Transverse colon (tissue), 4 donors: ENCODE data around the gene OR1I1. TPM values are rescaled to one million over a fixed set of nuclear protein-coding genes. Genes with fewer than 3 reads are reported as not detected.
"Not testable (repeated sequence)": the region's sequence is repeated elsewhere in the genome, so short reads cannot be mapped to it uniquely, and the experiment has no call there.

Experiments used
- DNase-seq: peaks from one replicate; pipeline ENCODE4 v3.0.0-alpha.2; 2019
- H3K27ac ChIP-seq, 4 donors: fragments of 200-600 bp; sonication (generic); 2 replicates each; pipeline ENCODE4 v1.5.1; 2016 to 2018; ENCODE audit warnings: inconsistent platforms in 4 of 4
- H3K27me3 ChIP-seq: fragments of 200-600 bp; sonication (generic); 2 replicates; pipeline ENCODE4 v1.5.1; 2017; ENCODE audit warnings: inconsistent platforms
- H3K36me3 ChIP-seq, 4 donors: fragments of 200-600 bp; sonication (generic); 2 replicates each; pipeline ENCODE4 v1.5.1; 2017 to 2019; ENCODE audit warnings: inconsistent platforms in 4 of 4
- H3K4me1 ChIP-seq, 4 donors: fragments of 200-600 bp; sonication (generic); 2 replicates each; pipeline ENCODE4 v1.5.1; 2017 to 2020; ENCODE audit warnings: inconsistent platforms in 4 of 4
- H3K4me3 ChIP-seq, 4 donors: fragments of 200-600 bp; sonication (generic); 1 replicate in 1 of 4; 2 replicates in 3 of 4; pipeline versions ENCODE4 v1.5.1 to v1.6.1; 2017 to 2019; ENCODE audit warnings: inconsistent platforms in 4 of 4
- H3K9me3 ChIP-seq, 2 donors: fragments of 200-600 bp; sonication (generic); 2 replicates each; pipeline ENCODE4 v1.5.1; 2017 to 2019; ENCODE audit warnings: inconsistent platforms in 2 of 2
- CTCF ChIP-seq, 5 experiments: fragments of 200-600 bp in 3 of 5; fragments of 450-650 bp in 2 of 5; sonication (generic) in 3 of 5; IDR thresholded peaks; 1 replicate in 2 of 5; 2 replicates in 3 of 5; pipeline ENCODE4 v1.5.1; 2016 to 2017; ENCODE audit warnings: antibody characterized with exemption in 5 of 5, inconsistent platforms in 3 of 5, mild to moderate bottlenecking in 2 of 5, moderate library complexity in 1 of 5
- EP300 ChIP-seq: sonication (generic); formaldehyde crosslinking; IDR thresholded peaks from one replicate; pipeline ENCODE4 v1.6.1; 2017; ENCODE audit warnings: antibody characterized with exemption, low read depth
- POLR2A ChIP-seq: fragments of 450-650 bp; IDR thresholded peaks from one replicate; pipeline ENCODE4 v1.6.1; 2016; ENCODE audit warnings: antibody characterized with exemption, mild to moderate bottlenecking, moderate library complexity
- POLR2AphosphoS5 ChIP-seq, 3 donors: sonication (generic); formaldehyde crosslinking; IDR thresholded peaks; one replicate each; pipeline ENCODE4 v1.6.1; 2016; ENCODE audit warnings: antibody characterized with exemption in 3 of 3
- WGBS, 2 donors: methylation state at CpG; one replicate each; pipeline ENCODE4 v1.1.5; 2018; ENCODE audit warnings: low coverage in 1 of 2; 5-methylcytosine and 5-hydroxymethylcytosine counted together
- in situ Hi-C, 4 donors: fragments of 200-750 bp; cut with MboI; loops; one replicate each; pipeline versions ENCODE4 v1.15.0 to v1.15.1; 2017; ENCODE audit warnings: low sequenced_read_pairs in 3 of 4, low pct_ligation_motif_present in 1 of 4, low pct_unique_long_range_greater_than_20kb in 1 of 4
- intact Hi-C: fragments of 100-400 bp; cut with DNase I; formaldehyde crosslinking; loops from one replicate; pipeline ENCODE4 v1.15.1; 2023; ENCODE audit warnings: low total_unique reads
- total RNA-seq, 4 donors: library from RNA; depleted of rRNA; stranded (reverse); fragments of >200 nt; gene quantifications; one replicate each; pipeline ENCODE4 v1.1.0, GENCODE V29; 2016

OR1I1 gene
- total RNA-seq, 4 donors from 2014 or later: not detected

DNA sequence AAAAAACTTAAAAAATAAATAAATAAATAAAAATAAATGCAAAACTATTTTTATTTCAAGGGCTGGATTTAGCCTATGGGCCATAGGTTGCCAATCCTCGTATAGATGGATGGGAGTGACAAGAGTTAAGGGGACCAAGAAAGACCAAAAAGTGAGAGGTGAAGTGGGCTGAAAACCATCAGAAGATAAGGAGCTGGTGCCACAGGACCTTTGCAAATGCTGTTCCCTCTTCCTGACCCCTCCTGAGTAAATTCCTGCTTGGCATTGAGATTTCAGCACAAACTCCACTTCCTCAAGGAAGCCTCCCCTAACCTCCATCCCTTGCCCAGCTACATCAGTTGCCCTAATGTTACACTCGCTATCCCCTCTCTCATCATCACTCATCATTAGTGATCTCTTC is 11.0 kb downstream of the OR1I1 start:
- Histone ChIP-seq H3K9me3 (no peaks in the 10 kb centered on the region), H3K27ac (no peak overlapping the region), H3K4me1 (peaks cover 0 to 7% (median 2%) of the 10 kb centered on the region in 4 donors), H3K27me3 (no peaks in the 10 kb centered on the region), H3K4me3 (no peak overlapping the region), H3K36me3 (no peaks in the 10 kb centered on the region)
- in situ Hi-C loops: loop anchor here in 3 of 4 donors (10.0 kb wide), 2 partner anchors 52 to 462 kb away; no protein-coding TSS in a partner anchor
- intact Hi-C loops: loop anchor here (2.0 kb wide), 1 partner anchor 60 kb away; no protein-coding TSS in a partner anchor
- TF ChIP-seq CTCF (IDR thresholded peaks at IDR 0.05) (no peak), POLR2A (no peak), EP300 (no peak), POLR2AphosphoS5 (IDR thresholded peaks at IDR 0.05) (no peak)
- WGBS, 2 donors: 63 to 77% methylated on average over 2 of the region's 2 CpGs
- DNase-seq: no peak

GRCh38 chr19:15096223-15096622 is 14.2 kb downstream of the OR1I1 start:
- H3K4me1 ChIP-seq: peaks cover 0 to 7% (median 2%) of the 10 kb centered on the region in 4 donors
- no peaks in the 10 kb centered on the region for H3K27me3 ChIP-seq
- intact Hi-C loops (no loop called here), in situ Hi-C loops (loop anchor here in 3 of 4 donors (10.0 kb wide), 2 partner anchors 49 to 459 kb away; no protein-coding TSS in a partner anchor)
- no peak overlapping the region for H3K4me3 ChIP-seq
- WGBS, 2 donors: 55 to 80% methylated on average over 1 to 3 of the region's 3 CpGs
- H3K36me3 ChIP-seq: no peaks in the 10 kb centered on the region
- TF ChIP-seq EP300 (no peak), CTCF (IDR thresholded peaks at IDR 0.05) (no peak), POLR2AphosphoS5 (IDR thresholded peaks at IDR 0.05) (no peak), POLR2A (no peak)
- no peak for DNase-seq
- no peak overlapping the region for H3K27ac ChIP-seq
- no peaks in the 10 kb centered on the region for H3K9me3 ChIP-seq

GRCh38 chr19:15097980-15098379 is 16.0 kb downstream of the OR1I1 start:
- H3K27me3 ChIP-seq, DNase-seq, intact Hi-C loops, H3K9me3 ChIP-seq, H3K4me3 ChIP-seq, H3K4me1 ChIP-seq, H3K27ac ChIP-seq, H3K36me3 ChIP-seq: not testable (repeated sequence)
- WGBS, 2 donors: 74 to 88% methylated on average over 3 to 6 of the region's 6 CpGs
- in situ Hi-C loops: loop anchor here in 3 of 4 donors (10.0 kb wide), 2 partner anchors 47 to 457 kb away; no protein-coding TSS in a partner anchor

GRCh38 chr19:15098460-15098859 is 16.4 kb downstream of the OR1I1 start:
- TF ChIP-seq POLR2A (no peak), EP300 (no peak), POLR2AphosphoS5 (IDR thresholded peaks at IDR 0.05) (no peak), CTCF (IDR thresholded peaks at IDR 0.05) (no peak)
- intact Hi-C loops (no loop called here), in situ Hi-C loops (loop anchor here in 3 of 4 donors (10.0 kb wide), 2 partner anchors 46 to 456 kb away; no protein-coding TSS in a partner anchor)
- 78 to 84% methylated on average over 6 to 10 of the region's 10 CpGs for WGBS, 2 donors
- H3K9me3 ChIP-seq: peaks cover 0 to 5% of the 10 kb centered on the region in 2 donors
- no peak overlapping the region for H3K27ac ChIP-seq
- H3K4me3 ChIP-seq: no peak overlapping the region
- DNase-seq: no peak
- H3K36me3 ChIP-seq: no peaks in the 10 kb centered on the region
- no peaks in the 10 kb centered on the region for H3K4me1 ChIP-seq
- no peaks in the 10 kb centered on the region for H3K27me3 ChIP-seq

DNA sequence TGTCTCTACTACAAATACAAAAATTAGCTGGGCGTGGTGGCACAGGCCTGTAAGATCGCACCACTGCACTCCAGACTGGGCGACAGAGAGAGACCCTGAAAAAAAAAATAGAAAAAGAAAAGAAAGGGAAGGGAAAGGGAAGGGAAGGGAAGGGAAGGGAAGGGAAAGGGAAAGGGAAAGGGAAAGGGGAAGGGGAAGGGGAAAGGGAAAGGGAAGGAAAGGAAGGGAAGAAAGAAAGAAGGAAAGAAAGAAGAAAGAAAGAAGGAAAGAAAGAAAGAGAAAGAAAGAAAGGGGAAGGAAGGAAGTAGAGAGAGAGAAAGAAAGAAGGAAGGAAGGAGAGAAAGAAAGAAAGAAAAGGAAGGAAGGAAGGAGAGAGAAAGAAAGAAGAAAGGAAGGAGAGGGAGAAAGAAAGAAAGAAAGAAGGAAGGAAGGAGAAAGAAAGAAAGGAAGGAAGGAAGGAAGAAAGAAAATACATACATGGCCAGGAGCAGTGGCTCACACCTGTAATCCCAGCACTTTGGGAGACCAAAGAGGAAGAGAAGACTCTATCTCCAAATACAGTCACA is 17.1 kb downstream of the OR1I1 start:
- WGBS, 2 donors: 79 to 80% methylated on average over 3 of the region's 3 CpGs
- TF ChIP-seq EP300 (no peak), POLR2A (no peak), CTCF (IDR thresholded peaks at IDR 0.05) (no peak), POLR2AphosphoS5 (IDR thresholded peaks at IDR 0.05) (no peak)
- no peak overlapping the region for H3K4me3 ChIP-seq
- intact Hi-C loops: no loop called here
- H3K36me3 ChIP-seq: no peaks in the 10 kb centered on the region
- peaks cover 0 to 5% of the 10 kb centered on the region in 2 donors for H3K9me3 ChIP-seq
- DNase-seq: no peak
- in situ Hi-C loops: loop anchor here in 3 of 4 donors (10.0 kb wide), 2 partner anchors 46 to 456 kb away; no protein-coding TSS in a partner anchor
- H3K4me1 ChIP-seq: no peaks in the 10 kb centered on the region
- H3K27me3 ChIP-seq: no peaks in the 10 kb centered on the region
- H3K27ac ChIP-seq: no peak overlapping the region
